ENCODE measurements around the gene SMIM14.

The SMIM14 gene

GRCh38 chr4:39587881-39588280 is 50.8 kb downstream of the SMIM14 start:
- Histone ChIP-seq H3F3A (ENCODE audit: insufficient read depth) (peaks cover 33% of the 10 kb centered on the region; the same call in 1 of the 2 replicates), H3K9ac (ENCODE audit: low read length) (no peak overlapping the region), H4K20me1 (ENCODE audit: low read depth, low read length) (peaks cover 28% of the 10 kb centered on the region), H3K79me2 (ENCODE audit: insufficient read depth, low read length) (peaks cover 91% of the 10 kb centered on the region), H3K4me3 (ENCODE audit: insufficient read depth, low read length, poor library complexity, severe bottlenecking) (no peak overlapping the region), H3K9me3 (ENCODE audit: insufficient read depth, low read length) (no peaks in the 10 kb centered on the region), H3K9me2 (replicated peaks; ENCODE audit: insufficient read depth, low read length) (no peaks in the 10 kb centered on the region), H3K27me3 (ENCODE audit: low read length) (no peaks in the 10 kb centered on the region), H3K36me3 (ENCODE audit: low read length) (peaks cover 27% of the 10 kb centered on the region; the same call in 1 of the 2 replicates), H2AFZ (ENCODE audit: low read depth, low read length, severe bottlenecking) (no peak overlapping the region), H3K27ac (ENCODE audit: low read depth, low read length) (no peak overlapping the region), H3K4me2 (ENCODE audit: low read depth, low read length, poor library complexity, severe bottlenecking) (no peak overlapping the region)
- TF ChIP-seq EZH2phosphoT487 (conservative IDR thresholded peaks at IDR 0.05; ENCODE audit: low read length) (no peak), CTCF (IDR thresholded peaks at IDR 0.05; ENCODE audit: insufficient read depth, low read length, poor library complexity, severe bottlenecking) (no peak)

- H3K27ac ChIP-seq (ENCODE audit: low read depth, low read length) = 0 out of 2 replicates have a peak overlapping the region, but pooled peaks have one; percentile 39
- no peak overlapping the region for H3K4me2 ChIP-seq (ENCODE audit: low read depth, low read length, poor library complexity, severe bottlenecking)
- TF ChIP-seq EZH2phosphoT487 (conservative IDR thresholded peaks at IDR 0.05; ENCODE audit: low read length) (no peak), CTCF (IDR thresholded peaks at IDR 0.05; ENCODE audit: insufficient read depth, low read length, poor library complexity, severe bottlenecking) (no peak)
- H3K36me3 ChIP-seq (ENCODE audit: low read length) = peaks cover 25% of the 10 kb centered on the region; the same call in 1 of the 2 replicates
- H3K9me2 ChIP-seq (replicated peaks; ENCODE audit: insufficient read depth, low read length) = no peaks in the 10 kb centered on the region
- no peak overlapping the region for H2AFZ ChIP-seq (ENCODE audit: low read depth, low read length, severe bottlenecking)
- no peak overlapping the region for H3K4me3 ChIP-seq (ENCODE audit: insufficient read depth, low read length, poor library complexity, severe bottlenecking)
- no peaks in the 10 kb centered on the region for H3K9me3 ChIP-seq (ENCODE audit: insufficient read depth, low read length)
- no peaks in the 10 kb centered on the region for H3K27me3 ChIP-seq (ENCODE audit: low read length)
- H3K79me2 ChIP-seq (ENCODE audit: insufficient read depth, low read length) = peaks cover 64% of the 10 kb centered on the region
- H4K20me1 ChIP-seq (ENCODE audit: low read depth, low read length) = peaks cover 2% of the 10 kb centered on the region; the same call in 1 of the 2 replicates
- H3F3A ChIP-seq (ENCODE audit: insufficient read depth) = peaks cover 33% of the 10 kb centered on the region
- H3K9ac ChIP-seq (ENCODE audit: low read length) = no peak overlapping the region
Observed at GRCh38 chr4:39574946-39575345, 63.7 kb downstream of the SMIM14 start.

- Histone ChIP-seq H3K79me2 (ENCODE audit: insufficient read depth, low read length) (peaks cover 57% of the 10 kb centered on the region), H3K9me2 (replicated peaks; ENCODE audit: insufficient read depth, low read length) (no peaks in the 10 kb centered on the region), H2AFZ (ENCODE audit: low read depth, low read length, severe bottlenecking) (no peak overlapping the region), H4K20me1 (ENCODE audit: low read depth, low read length) (peaks cover 2% of the 10 kb centered on the region; the same call in 1 of the 2 replicates), H3K9me3 (ENCODE audit: insufficient read depth, low read length) (no peaks in the 10 kb centered on the region), H3K4me2 (ENCODE audit: low read depth, low read length, poor library complexity, severe bottlenecking) (no peak overlapping the region), H3F3A (ENCODE audit: insufficient read depth) (peaks cover 46% of the 10 kb centered on the region), H3K36me3 (ENCODE audit: low read length) (peaks cover 39% of the 10 kb centered on the region; the same call in 1 of the 2 replicates), H3K27me3 (ENCODE audit: low read length) (no peaks in the 10 kb centered on the region), H3K9ac (ENCODE audit: low read length) (no peak overlapping the region), H3K27ac (ENCODE audit: low read depth, low read length) (no peak overlapping the region), H3K4me3 (ENCODE audit: insufficient read depth, low read length, poor library complexity, severe bottlenecking) (no peak overlapping the region)
- TF ChIP-seq EZH2phosphoT487 (conservative IDR thresholded peaks at IDR 0.05; ENCODE audit: low read length) (no peak), CTCF (IDR thresholded peaks at IDR 0.05; ENCODE audit: insufficient read depth, low read length, poor library complexity, severe bottlenecking) (no peak)
Observed at GRCh38 chr4:39571504-39571903, 67.2 kb downstream of the SMIM14 start.
